SK-N-SH (cell line): ENCODE data around the gene ADK. TPM values are rescaled to one million over a fixed set of nuclear protein-coding genes. Genes with fewer than 3 reads are reported as not detected.
A peak's percentile ranks its signal among the peaks of the same experiment; 100 is the strongest.

Experiments used
- CTCF ChIA-PET: fragments of 300-600, 350-600 bp; formaldehyde crosslinking; extraction: SDS; loops from one replicate; lab custom pipeline; 2021; lab: Yijun Ruan, JAX
- POLR2A ChIA-PET: fragments of 350-600 bp; sonication (Branson Sonifier 250); formaldehyde crosslinking; extraction: SDS; loops from one replicate; lab custom pipeline; 2020; ENCODE audit warnings: antibody characterized with exemption, inconsistent platforms; lab: Yijun Ruan, JAX
- DNase-seq: peaks from one replicate; pipeline ENCODE4 v3.0.0; 2012
- H2AFZ ChIP-seq: fragments of 200-600 bp; sonication (generic); 2 replicates; pipeline ENCODE4 v1.8.1; 2016; ENCODE audit warnings: antibody characterized with exemption, mild to moderate bottlenecking, low read depth
- H3F3A ChIP-seq: fragments of 200-600 bp; sonication (generic); replicated peaks from 2 replicates; pipeline ENCODE3; 2016; ENCODE audit warnings: antibody characterized with exemption, mild to moderate bottlenecking; ENCODE audit not compliant: insufficient read depth
- H3K27ac ChIP-seq, 2 experiments: fragments of 200-500 bp in 1 of 2; fragments of 200-600 bp in 1 of 2; sonication (Bioruptor generic) in 1 of 2; sonication (generic), shearing (Covaris generic) in 1 of 2; 2 replicates each; pipeline versions ENCODE4 v1.5.1 to v1.6.1; 2014 to 2016; ENCODE audit warnings: low read depth in 2 of 2, inconsistent platforms in 1 of 2, low read length in 1 of 2, mild to moderate bottlenecking in 1 of 2, mixed read lengths in 1 of 2
- H3K27me3 ChIP-seq: fragments of 200-600 bp; sonication (generic), shearing (Covaris generic); 2 replicates; pipeline ENCODE4 v1.6.1; 2016; ENCODE audit warnings: mixed run types; ENCODE audit not compliant: insufficient read depth
- H3K36me3 ChIP-seq, 2 experiments: fragments of 200-500 bp in 1 of 2; fragments of 200-600 bp in 1 of 2; sonication (Bioruptor generic) in 1 of 2; sonication (generic) in 1 of 2; replicated peaks in 1 of 2; 2 replicates each; pipeline versions ENCODE3 to v1.5.1; 2014 to 2016; ENCODE audit warnings: low read length in 1 of 2, mild to moderate bottlenecking in 1 of 2; ENCODE audit not compliant: insufficient read depth in 2 of 2, control insufficient read depth in 1 of 2
- H3K4me1 ChIP-seq, 2 experiments: fragments of 200-500 bp in 1 of 2; fragments of 200-600 bp in 1 of 2; sonication (Bioruptor generic) in 1 of 2; sonication (generic), shearing (Covaris generic) in 1 of 2; 2 replicates each; pipeline versions ENCODE4 v1.5.1 to v1.6.1; 2014 to 2016; ENCODE audit warnings: low read depth in 1 of 2, low read length in 1 of 2, mixed run types in 1 of 2; ENCODE audit not compliant: insufficient read depth in 2 of 2, control insufficient read depth in 1 of 2
- H3K4me2 ChIP-seq: fragments of 200-600 bp; sonication (generic), shearing (Covaris generic); 2 replicates; pipeline ENCODE4 v1.6.1; 2017; ENCODE audit warnings: mixed run types
- H3K4me3 ChIP-seq, 2 experiments: fragments of 200-500 bp in 1 of 2; fragments of 200-600 bp in 1 of 2; sonication (Bioruptor generic) in 1 of 2; sonication (generic), shearing (Covaris generic) in 1 of 2; 2 replicates each; pipeline versions ENCODE4 v1.5.1 to v1.8.1; 2014 to 2016; ENCODE audit warnings: low read depth in 2 of 2, inconsistent platforms in 1 of 2, low read length in 1 of 2, mild to moderate bottlenecking in 1 of 2, mixed read lengths in 1 of 2, moderate library complexity in 1 of 2
- H3K79me2 ChIP-seq: fragments of 200-600 bp; sonication (generic); 2 replicates; pipeline ENCODE4 v1.8.1; 2017; ENCODE audit warnings: mild to moderate bottlenecking; ENCODE audit not compliant: insufficient read depth
- H3K9ac ChIP-seq: fragments of 200-600 bp; sonication (generic); 2 replicates; pipeline ENCODE4 v1.6.1; 2017; ENCODE audit warnings: mixed run types
- H3K9me2 ChIP-seq: fragments of 200-600 bp; sonication (generic); 2 replicates; pipeline ENCODE4 v1.6.1; 2017; ENCODE audit warnings: mixed run types
- H3K9me3 ChIP-seq: fragments of 200-600 bp; sonication (generic); 2 replicates; pipeline ENCODE4 v1.6.1; 2017; ENCODE audit warnings: mixed run types, mild to moderate bottlenecking, moderate library complexity
- H4K20me1 ChIP-seq: fragments of 200-600 bp; sonication (generic); 2 replicates; pipeline ENCODE4 v1.6.1; 2017; ENCODE audit warnings: mild to moderate bottlenecking, mixed run types; ENCODE audit not compliant: insufficient read depth
- ELF1 ChIP-seq: IDR thresholded peaks from 2 replicates; pipeline ENCODE4 v1.4.0; 2012
- GABPA ChIP-seq: IDR thresholded peaks from 2 replicates; pipeline ENCODE4 v1.4.0; 2012; ENCODE audit warnings: low read depth, mild to moderate bottlenecking
- GATA2 ChIP-seq: sonication (generic); formaldehyde crosslinking; IDR thresholded peaks from 2 replicates; pipeline ENCODE4 v1.5.0; 2020; ENCODE audit warnings: mild to moderate bottlenecking, missing genetic modification reagents
- IRF3 ChIP-seq: fragments of 150-350 bp; IDR thresholded peaks from 2 replicates; pipeline ENCODE4 v1.6.1; 2016; ENCODE audit warnings: mild to moderate bottlenecking, low read depth, low read length
- JUND ChIP-seq: IDR thresholded peaks from 2 replicates; pipeline ENCODE4 v1.4.0; 2012
- MEF2A ChIP-seq: IDR thresholded peaks from 2 replicates; pipeline ENCODE4 v1.4.0; 2012; ENCODE audit warnings: low read depth, borderline replicate concordance
- RCOR1 ChIP-seq: fragments of 150-350 bp; IDR thresholded peaks from 2 replicates; pipeline ENCODE4 v1.6.1; 2017; ENCODE audit warnings: antibody characterized with exemption, low read length
- REST ChIP-seq: IDR thresholded peaks from 2 replicates; pipeline ENCODE4 v1.6.1; 2012; ENCODE audit warnings: mild to moderate bottlenecking, low read depth, low read length, moderate library complexity
- RFX5 ChIP-seq: IDR thresholded peaks from 2 replicates; pipeline ENCODE4 v1.6.1; 2012; ENCODE audit warnings: mild to moderate bottlenecking, improper control_type of control experiment, low read length
- SIN3A ChIP-seq: IDR thresholded peaks from 2 replicates; pipeline ENCODE4 v1.6.1; 2012; ENCODE audit warnings: low read depth, mild to moderate bottlenecking, low read length, moderate library complexity, borderline replicate concordance
- TAF1 ChIP-seq: IDR thresholded peaks from 2 replicates; pipeline ENCODE4 v1.6.1; 2012; ENCODE audit warnings: low read depth, mild to moderate bottlenecking, low read length, moderate library complexity, borderline replicate concordance
- WGBS: methylation state at CpG from one replicate; pipeline ENCODE4 v1.1.6; 2017; ENCODE audit warnings: low lambda C conversion rate; 5-methylcytosine and 5-hydroxymethylcytosine counted together
- polyA plus RNA-seq, 3 experiments: library from polyadenylated mRNA; depleted of rRNA; stranded (reverse); fragments of >200 nt; gene quantifications; 2 replicates each; pipeline ENCODE4 v1.2.3, GENCODE V29; 2012

ADK gene
- polyA plus RNA-seq, 1 of the 3 experiments (the other 2 are of a cell fraction): 25.1 TPM

- POLR2A ChIA-PET: no interaction called here
- H3K9ac ChIP-seq: no peak overlapping the region
Observed at GRCh38 chr10:74433595-74433956, 282.6 kb downstream of the ADK start.

More at GRCh38 chr10:74433595-74433956, 282.6 kb downstream of the ADK start:
- peaks cover 0 to 2% of the 10 kb centered on the region in 2 experiments for H3K36me3 ChIP-seq
- H3K27me3 ChIP-seq: no peaks in the 10 kb centered on the region
- no peaks in the 10 kb centered on the region for H3K9me2 ChIP-seq
- H3K79me2 ChIP-seq: no peaks in the 10 kb centered on the region
- TF ChIP-seq JUND: no peak
- TF ChIP-seq GATA2 (CRISPR knock-in tag): no peak
- no peak for TF ChIP-seq ELF1
- no peak for TF ChIP-seq SIN3A
- no peak for TF ChIP-seq IRF3
- TF ChIP-seq RFX5: no peak
- no peak for TF ChIP-seq TAF1
- no peak for TF ChIP-seq GABPA
- TF ChIP-seq REST: no peak
- TF ChIP-seq MEF2A: no peak
- TF ChIP-seq RCOR1: no peak
- peak overlapping the region; percentile 22; the same call in 1 of the 2 replicates for H3K4me2 ChIP-seq
- DNase-seq: no peak
- peaks cover 44% of the 10 kb centered on the region for H3F3A ChIP-seq
- no peak overlapping the region for H3K4me3 ChIP-seq
- H3K9me3 ChIP-seq: no peaks in the 10 kb centered on the region
- peaks cover 9 to 27% of the 10 kb centered on the region in 2 experiments; a peak in 2 of 4 replicates for H3K4me1 ChIP-seq
- 52% methylated on average over 1 of the region's 1 CpG for WGBS
- no peak overlapping the region for H2AFZ ChIP-seq
- CTCF ChIA-PET: interaction anchor here (1.3 kb wide), 1 partner anchor 14 kb away, joined by 3 read pairs; no protein-coding TSS in a partner anchor
- peak overlapping the region; percentile 63 to 66; a peak in 3 of 4 replicates for H3K27ac ChIP-seq
- H4K20me1 ChIP-seq: no peaks in the 10 kb centered on the region
